GM18907 (cell line): ENCODE results near the gene STS.
"Not testable (repeated sequence)": the region's sequence is repeated elsewhere in the genome, so short reads cannot be mapped to it uniquely, and the experiment has no call there.

Source experiments
- ATAC-seq: cut with Tn5 transposase; IDR thresholded peaks from one replicate; pipeline ENCODE4 v1.9.1; 2021; ENCODE audit warnings: mild to moderate bottlenecking, moderate library complexity; ENCODE audit not compliant: unreplicated experiment

The STS gene

DNA sequence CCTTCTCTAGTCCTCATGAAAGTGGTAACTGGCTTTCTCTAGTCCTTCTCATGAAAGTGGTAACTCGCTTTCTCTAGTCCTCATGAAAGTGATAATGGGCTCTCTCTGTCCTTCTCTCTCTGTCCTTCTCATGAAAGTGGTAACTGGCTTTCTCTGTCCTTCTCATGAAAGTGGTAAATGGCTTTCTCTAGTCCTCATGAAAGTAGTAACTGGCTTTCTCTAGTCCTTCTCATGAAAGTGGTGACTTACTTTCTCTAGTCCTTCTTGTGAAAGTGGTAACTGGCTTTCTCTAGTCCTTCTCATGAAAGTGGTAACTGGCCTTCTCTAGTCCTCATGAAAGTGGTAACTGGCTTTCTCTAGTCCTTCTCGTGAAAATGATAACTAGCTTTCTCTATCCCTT is 31.3 kb downstream of the STS start:
- ATAC-seq, result not testable (repeated sequence)

- ATAC-seq, result no peak
Measured at GRCh38 chrX:7179446-7179845, 31.9 kb downstream of the STS start.

- ATAC-seq, result no peak
Measured at GRCh38 chrX:7184816-7185215, 37.3 kb downstream of the STS start.

- no peak for ATAC-seq
Measured at GRCh38 chrX:7188672-7189071, 41.2 kb downstream of the STS start.

- ATAC-seq, result no peak
Measured at GRCh38 chrX:7190157-7190556, 42.6 kb downstream of the STS start.

- no peak for ATAC-seq
Measured at GRCh38 chrX:7191681-7192110, 44.2 kb downstream of the STS start.

DNA sequence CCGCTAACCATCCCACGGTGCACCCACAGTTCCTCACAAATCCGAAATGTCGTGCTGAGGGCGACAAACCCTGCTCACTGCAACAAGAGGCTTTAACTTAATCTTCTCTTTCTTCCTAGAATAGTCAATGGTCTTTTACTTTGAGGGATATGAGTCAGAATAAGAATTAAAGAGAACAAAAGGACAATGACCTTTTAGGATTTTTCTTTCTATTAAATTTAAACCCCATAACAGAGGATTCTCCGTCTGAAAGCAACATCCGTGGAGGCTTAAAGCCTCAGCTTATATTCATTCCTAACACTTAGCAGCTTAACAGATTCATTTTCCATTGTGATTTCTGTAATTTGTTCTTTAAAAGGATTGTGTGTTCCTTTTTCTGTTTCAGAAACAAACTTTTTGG is 45.4 kb downstream of the STS start:
- no peak for ATAC-seq

DNA sequence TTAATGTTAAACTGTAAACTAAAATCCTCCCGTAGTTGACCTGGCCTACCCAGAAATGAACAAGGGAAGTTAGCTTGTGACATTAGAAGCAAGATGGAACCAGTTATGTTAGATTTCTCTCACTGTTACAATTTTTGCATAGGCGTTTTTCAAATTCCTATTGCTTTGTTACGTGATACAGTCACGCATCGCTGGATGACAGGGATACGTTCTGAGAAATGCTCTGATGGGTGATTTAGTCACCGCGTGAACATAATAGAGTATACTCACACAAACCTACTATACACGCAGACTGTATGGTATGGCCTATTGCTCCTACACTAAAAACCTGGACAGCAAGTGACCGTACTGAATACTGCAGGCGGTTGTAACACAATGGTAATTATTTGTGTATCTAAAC is 47.1 kb downstream of the STS start:
- no peak for ATAC-seq
